Fibroblast of upper back skin (primary cell): ENCODE measurements around the gene PAK6.

Source experiments
- DNase-seq: peaks from one replicate; pipeline ENCODE4 v3.0.0-alpha.2; 2013

Gene PAK6

DNA sequence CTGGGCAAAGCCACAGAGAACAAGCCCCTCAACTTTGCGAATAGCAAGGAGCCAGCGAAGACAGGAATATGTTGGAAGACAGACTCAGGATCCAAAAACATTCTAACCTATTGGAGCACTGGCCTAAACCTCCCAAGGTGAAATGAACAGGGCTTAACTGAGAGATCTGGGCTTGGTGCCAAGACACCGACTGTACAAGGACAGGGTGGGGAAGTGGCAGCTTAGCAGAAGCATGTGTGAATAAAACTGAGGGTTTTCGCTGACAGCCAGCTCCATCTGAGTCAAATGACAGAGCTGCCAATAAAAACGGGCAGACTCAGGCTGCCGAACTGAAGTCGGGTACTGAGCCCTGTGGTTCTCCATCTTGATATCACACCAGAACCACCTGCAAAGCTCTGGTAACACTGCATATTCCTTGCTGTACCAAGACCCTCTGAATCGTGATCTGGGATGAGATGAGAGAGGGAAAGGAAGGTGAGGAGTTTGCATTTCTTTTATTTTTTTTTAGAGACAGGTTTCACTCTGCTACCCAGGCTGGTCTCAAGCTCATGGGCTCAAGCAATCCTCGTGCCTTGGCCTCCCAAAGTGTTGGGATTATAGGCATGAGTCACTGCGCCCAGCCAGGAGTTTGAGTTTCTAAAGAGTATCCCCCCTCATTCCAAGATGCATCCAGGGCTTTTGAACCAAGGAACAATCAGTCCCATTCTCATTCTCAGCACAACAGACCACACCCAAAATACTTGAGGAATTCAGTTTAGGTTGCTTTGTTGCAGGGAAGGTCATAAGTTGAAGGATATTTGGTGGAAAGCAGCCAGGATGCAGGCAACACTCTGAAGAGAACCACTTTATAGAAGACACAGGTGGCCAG lies 74.9 kb downstream of the PAK6 start:
- no peak for DNase-seq

DNA sequence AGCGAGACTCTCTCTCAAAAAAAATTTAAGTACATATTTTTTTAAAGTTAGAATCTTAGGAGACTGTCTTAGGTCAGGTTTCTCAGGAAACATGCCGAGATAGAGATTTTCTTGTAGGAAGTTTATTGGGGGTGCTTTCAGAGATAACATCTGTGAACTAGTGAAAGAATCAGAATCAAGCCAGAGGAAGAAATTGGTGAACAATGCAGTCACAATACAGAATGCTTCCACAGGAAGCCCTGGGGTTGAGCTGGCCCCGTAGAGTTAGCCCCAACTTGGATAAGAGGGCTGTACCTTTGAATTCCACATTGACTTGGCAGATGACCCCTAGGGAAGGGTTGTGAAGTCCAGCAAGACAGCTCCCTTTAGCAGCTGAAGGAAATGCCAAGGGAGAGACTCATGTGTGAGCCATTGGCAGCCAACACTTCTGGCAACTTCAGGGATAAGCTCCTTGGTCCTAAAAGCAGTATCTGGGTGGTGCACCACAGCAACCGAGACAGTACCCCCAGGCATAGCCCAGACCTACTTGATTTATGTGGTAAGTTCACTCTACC lies 75.9 kb downstream of the PAK6 start:
- no peak for DNase-seq

DNA sequence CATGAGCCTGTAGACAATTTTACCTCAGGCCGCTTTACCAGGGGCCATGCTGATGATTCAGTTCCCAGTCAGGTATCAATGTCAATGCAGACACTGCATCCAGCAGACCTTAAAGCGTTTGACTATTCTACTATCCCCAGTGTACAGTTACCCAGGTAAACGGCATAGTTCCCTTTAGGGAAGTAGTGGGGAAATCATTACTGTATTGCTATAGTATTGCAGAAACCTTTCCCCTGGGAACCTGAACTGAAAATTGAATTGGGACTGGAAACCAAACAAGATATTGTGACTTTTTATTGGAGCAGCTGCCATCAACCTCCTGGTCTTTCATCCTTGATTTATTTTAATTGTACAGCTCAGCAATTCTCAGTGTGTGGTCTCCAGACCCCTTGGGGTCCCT lies 78.1 kb downstream of the PAK6 start:
- DNase-seq: no peak

GRCh38 chr15:40317580-40317979 lies 78.7 kb downstream of the PAK6 start:
- no peak for DNase-seq

GRCh38 chr15:40320409-40320808 lies 81.5 kb downstream of the PAK6 start:
- no peak for DNase-seq

- peak; percentile 69 for DNase-seq
Observed at GRCh38 chr15:40320931-40321371, 82.1 kb downstream of the PAK6 start.

GRCh38 chr15:40322531-40323238 lies 83.8 kb downstream of the PAK6 start:
- peak; percentile 58 for DNase-seq

DNA sequence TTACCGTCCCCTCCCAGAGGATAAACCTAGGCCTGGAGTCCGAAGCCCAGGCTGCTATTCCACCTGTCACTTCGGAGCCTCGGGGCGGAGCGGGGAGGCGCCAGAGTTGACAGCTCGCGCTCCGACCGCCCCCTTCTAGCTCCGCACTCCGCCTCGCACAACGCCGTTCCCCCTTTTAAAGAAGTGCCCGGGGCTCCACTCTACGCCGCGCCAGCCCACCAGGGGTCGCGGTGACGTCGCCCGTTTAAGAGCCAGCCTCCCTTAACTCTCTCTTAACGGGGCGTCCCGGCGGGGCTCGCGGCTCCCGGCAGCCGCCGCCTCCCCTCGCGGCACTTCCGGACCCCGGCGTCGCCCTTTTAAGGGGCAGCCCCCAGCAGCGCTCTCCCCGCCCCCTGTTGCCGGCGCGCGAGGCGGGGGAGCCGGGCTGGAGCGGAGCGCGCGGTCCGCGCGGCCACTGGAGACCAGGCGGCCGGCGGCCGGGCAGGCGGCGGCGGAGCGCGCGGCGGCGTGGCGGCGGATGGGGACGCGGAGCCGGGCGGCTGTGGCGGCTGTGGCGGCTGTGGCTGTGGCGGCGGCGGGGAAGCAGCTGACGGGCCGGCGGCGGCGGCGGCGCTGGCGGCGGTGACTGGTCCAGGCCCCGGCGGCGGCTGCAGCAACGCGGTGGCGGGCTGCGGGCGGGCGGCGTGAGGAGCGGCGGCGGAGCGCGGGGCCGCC lies 84.5 kb downstream of the PAK6 start, which contains the start of gene INAFM2:
TSS of gene INAFM2 (plus strand) at position 454 of the 714 bp plus-strand sequence. CDS start 364 bp downstream, outside the sequence.
- DNase-seq: peak; percentile 95

- DNase-seq: no peak
Observed at GRCh38 chr15:40323953-40324937, 85.4 kb downstream of the PAK6 start.

GRCh38 chr15:40325188-40325587 lies 86.3 kb downstream of the PAK6 start:
- no peak for DNase-seq

DNA sequence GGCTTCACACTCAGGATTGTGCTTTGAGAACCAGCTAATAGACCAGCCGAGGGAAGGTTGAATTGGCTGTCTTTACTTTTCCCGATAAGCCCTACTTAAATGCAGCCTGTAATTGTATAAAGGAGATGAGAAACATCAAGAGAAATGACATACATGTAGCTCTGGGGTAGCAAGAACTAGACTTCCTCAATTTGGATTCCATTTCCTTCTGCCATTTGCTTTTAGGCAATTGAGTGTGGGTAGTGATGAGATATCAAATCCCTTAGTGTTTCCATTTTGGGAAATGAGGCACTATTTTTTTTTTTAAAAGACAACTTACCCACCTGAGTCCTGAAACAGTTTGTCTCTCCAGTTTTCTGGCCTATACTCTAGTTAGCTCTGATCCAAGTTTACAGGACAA lies 86.8 kb downstream of the PAK6 start:
- DNase-seq: no peak
